ENCODE measurements around the gene DPP7. TPM values are rescaled to one million over a fixed set of nuclear protein-coding genes. Genes with fewer than 3 reads are reported as not detected.

Gene DPP7
- total and polyA plus RNA-seq, 10 of the 15 experiments (the other 5 are each of a cell fraction or from before 2014, with no cell fraction given), result 0.68 to 245 (median 106) TPM

GRCh38 chr9:137105814-137106661 is 8.5 kb downstream of the DPP7 start (continued):
- no peak for TF ChIP-seq RUNX3 (IDR thresholded peaks at IDR 0.05; ENCODE audit: low read length)
- TF ChIP-seq IKZF2 (IDR thresholded peaks at IDR 0.05), result no peak

- RAD21 ChIA-PET (ENCODE audit: unreplicated experiment), result interaction anchor here (1.1 kb wide), 1 partner anchor 8 kb away, joined by 3 read pairs; no protein-coding TSS in a partner anchor
- DNase-seq (ENCODE audit: low read depth, low spot score) (no peak), FAIRE-seq (no peak), ATAC-seq (no peak)
- intact Hi-C loops (cut with micrococcal nuclease; ENCODE audit: unreplicated experiment) (no loop called here), in situ Hi-C loops (cut with MboI) (no loop called here)
- Histone ChIP-seq H3K4me1 (ENCODE audit: control insufficient read depth, insufficient read depth, low read length) (no peaks in the 10 kb centered on the region), H3K4me3 (no peak overlapping the region), H3K36me3 (ENCODE audit: control insufficient read depth in 2 of 2, insufficient read depth in 2 of 2, low read length in 1 of 2) (peaks cover 28 to 60% of the 10 kb centered on the region in 2 experiments; a peak in 3 of 4 replicates), H3K79me2 (ENCODE audit: control insufficient read depth, insufficient read depth, low read length) (no peaks in the 10 kb centered on the region; the same call in 1 of the 2 replicates), H3K27me3 (replicated peaks in 1 of 2; ENCODE audit: control insufficient read depth in 2 of 2, insufficient read depth in 2 of 2, low read length in 1 of 2) (no peaks in the 10 kb centered on the region), H3K9me3 (replicated peaks; ENCODE audit: control insufficient read depth, insufficient read depth, low read length) (peaks cover 15% of the 10 kb centered on the region; the same call in 2 of the 3 replicates), H3K9ac (ENCODE audit: control insufficient read depth, insufficient read depth, low read length) (no peak overlapping the region), H4K20me1 (ENCODE audit: control insufficient read depth, insufficient read depth) (no peaks in the 10 kb centered on the region; the same call in 1 of the 2 replicates), H3K27ac (ENCODE audit: control insufficient read depth, insufficient read depth) (no peak overlapping the region), H2AFZ (ENCODE audit: control insufficient read depth, low read depth, low read length) (no peak overlapping the region), H3K4me2 (ENCODE audit: control insufficient read depth, insufficient read depth) (no peak overlapping the region)
- WGBS (ENCODE audit: insufficient coverage, insufficient replicate concordance, low lambda C conversion rate, missing lambda C conversion rate), result 87% methylated on average over 37 of the region's 37 CpGs
- TF ChIP-seq ELK1 (IDR thresholded peaks at IDR 0.05; ENCODE audit: low read depth, low read length) (no peak), BMI1 (IDR thresholded peaks at IDR 0.05; ENCODE audit: borderline replicate concordance) (no peak), ZNF207 (IDR thresholded peaks at IDR 0.05; ENCODE audit: borderline replicate concordance) (no peak), SREBF2 (IDR thresholded peaks at IDR 0.05; ENCODE audit: low read length) (no peak), HDAC6 (IDR thresholded peaks at IDR 0.05; ENCODE audit: unreplicated experiment) (no peak)
- CTCF ChIA-PET, result interaction anchor here (1.3 kb wide), 2 partner anchors 7 to 51 kb away, joined by 4 to 5 read pairs; no protein-coding TSS in a partner anchor
- POLR2A ChIA-PET, result no interaction called here
- SMC1A ChIA-PET (ENCODE audit: uncharacterized antibody, unreplicated experiment), result no interaction called here
- no TSS peak for BruUV-seq (replicated peaks)
Measured at GRCh38 chr9:137103206-137103999, 11.1 kb downstream of the DPP7 start.
